NAMALWA (cell line): ENCODE measurements around the gene ADAD2.

Experiments used
- DNase-seq: peaks from one replicate; pipeline ENCODE4 v3.0.0-alpha.2; 2015; ENCODE audit warnings: low spot score

Gene ADAD2

DNA sequence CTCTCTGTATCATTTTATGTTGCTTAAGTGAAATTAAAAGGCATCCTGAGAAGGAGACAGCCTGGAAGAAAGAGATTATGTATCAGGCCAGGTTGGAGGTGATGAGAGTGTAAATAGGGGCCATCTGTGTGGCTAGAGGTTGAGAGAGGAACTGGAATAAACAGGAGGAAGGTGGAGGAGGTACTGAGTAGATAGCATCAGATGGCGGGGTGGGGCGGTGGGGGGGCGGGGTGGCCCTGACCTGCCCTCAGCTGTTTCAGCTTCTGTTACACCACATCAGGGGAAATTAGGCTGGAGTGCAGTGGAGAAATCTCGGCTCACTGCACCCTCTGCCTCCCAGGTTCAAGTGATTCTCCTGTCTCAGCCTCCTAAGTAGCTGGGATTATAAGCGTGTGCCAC, 55.7 kb downstream of the ADAD2 start:
- DNase-seq: no peak
